DOHH2 (cell line): ENCODE data around the gene RPS13.

Source experiments
- CTCF ChIP-seq: fragments of 200-600 bp; sonication (generic); IDR thresholded peaks from one replicate; pipeline ENCODE4 v1.5.1; 2014; ENCODE audit warnings: antibody characterized with exemption, mild to moderate bottlenecking, low read depth, low read length; ENCODE audit not compliant: poor library complexity, severe bottlenecking
- EZH2phosphoT487 ChIP-seq: fragments of 200-600 bp; sonication (generic); IDR thresholded peaks from 2 replicates; pipeline ENCODE4 v1.6.1; 2017; ENCODE audit warnings: borderline replicate concordance, mild to moderate bottlenecking, antibody characterized with exemption, low read length, moderate library complexity, mixed read lengths

GRCh38 chr11:17077520-17078401, at the start of gene RPS13:
- TF ChIP-seq CTCF (no peak), EZH2phosphoT487 (no peak)
